T-cell (primary cell): ENCODE measurements around the gene ZBED1. TPM values are rescaled to one million over a fixed set of nuclear protein-coding genes. Genes with fewer than 3 reads are reported as not detected.

Experiments
- ATAC-seq, 4 experiments: fragments of 200-7000 bp in 3 of 4; fragments of 150-1000 bp in 1 of 4; cut with Tn5 transposase; replicated peaks in 1 of 4; 1 replicate in 3 of 4; 2 replicates in 1 of 4; pipeline ENCODE4 v1.10.0; 2021; ENCODE audit warnings: moderate library complexity in 3 of 4, mild to moderate bottlenecking in 2 of 4, moderate number of reproducible peaks in 1 of 4
- CTCF ChIA-PET, 2 donors: fragments of 300-600 bp; sonication (Branson Sonifier 250); formaldehyde crosslinking; loops; one replicate each; lab custom pipeline; 2022; ENCODE audit warnings: antibody characterized with exemption in 2 of 2; lab: Charles Lee
- POLR2A ChIA-PET, 2 donors: fragments of 300-600 bp; sonication (Branson Sonifier 250); formaldehyde crosslinking; loops; one replicate each; lab custom pipeline; 2022; ENCODE audit warnings: antibody characterized with exemption in 2 of 2; lab: Charles Lee
- DNase-seq, 35 experiments: peaks; one replicate each; pipeline versions ENCODE4 v3.0.0 to v3.0.0-alpha.2; 2013 to 2023
- H3K27ac ChIP-seq: one replicate; pipeline ENCODE4 v1.5.1; 2013; ENCODE audit warnings: low read length
- H3K27me3 ChIP-seq, 2 experiments: replicated peaks in 1 of 2; 1 replicate in 1 of 2; 2 replicates in 1 of 2; pipeline versions ENCODE4 v1.6.1 to v1.7.0; 2013; ENCODE audit warnings: low read length in 1 of 2, mixed read lengths in 1 of 2; ENCODE audit not compliant: control insufficient read depth in 2 of 2, insufficient read depth in 2 of 2; ENCODE audit errors: extremely low read depth in 1 of 2
- H3K36me3 ChIP-seq, 2 donors: 1 replicate in 1 of 2; 2 replicates in 1 of 2; pipeline versions ENCODE4 v1.6.1 to v1.7.0; 2013; ENCODE audit warnings: low read length in 1 of 2; ENCODE audit not compliant: control insufficient read depth in 2 of 2, insufficient read depth in 1 of 2; ENCODE audit errors: extremely low read depth in 1 of 2
- H3K4me1 ChIP-seq, 2 experiments: 1 replicate in 1 of 2; 2 replicates in 1 of 2; pipeline versions ENCODE4 v1.6.1 to v1.7.0; 2013; ENCODE audit warnings: low read length in 2 of 2, mixed read lengths in 1 of 2; ENCODE audit not compliant: insufficient read depth in 2 of 2, control insufficient read depth in 1 of 2; ENCODE audit errors: extremely low read depth in 1 of 2
- H3K4me3 ChIP-seq, 2 donors: 1 replicate in 1 of 2; 2 replicates in 1 of 2; pipeline versions ENCODE4 v1.5.1 to v1.7.0; 2013; ENCODE audit warnings: mild to moderate bottlenecking in 2 of 2, low read length in 1 of 2, moderate library complexity in 1 of 2; ENCODE audit not compliant: control insufficient read depth in 1 of 2; ENCODE audit errors: extremely low read depth in 1 of 2
- H3K9me3 ChIP-seq: 2 replicates; pipeline ENCODE4 v1.7.0; 2013
- H3K27ac Mint-ChIP-seq, 2 donors: one replicate each; pipeline ENCODE4 v1.8.0; 2020 to 2021; ENCODE audit warnings: mild to moderate bottlenecking in 2 of 2, mixed read lengths in 2 of 2
- H3K27me3 Mint-ChIP-seq, 2 donors: one replicate each; pipeline ENCODE4 v1.8.0; 2021 to 2022; ENCODE audit warnings: mixed read lengths in 2 of 2
- H3K36me3 Mint-ChIP-seq: one replicate; pipeline ENCODE4 v1.8.0; 2021; ENCODE audit warnings: mixed read lengths
- H3K4me1 Mint-ChIP-seq, 3 donors: one replicate each; pipeline ENCODE4 v1.8.0; 2020 to 2022; ENCODE audit warnings: mixed read lengths in 3 of 3, mild to moderate bottlenecking in 1 of 3
- H3K4me3 Mint-ChIP-seq, 3 donors: one replicate each; pipeline ENCODE4 v1.8.0; 2020 to 2022; ENCODE audit warnings: mild to moderate bottlenecking in 3 of 3, mixed read lengths in 3 of 3, moderate library complexity in 3 of 3
- H3K9me3 Mint-ChIP-seq, 3 donors: one replicate each; pipeline ENCODE4 v1.8.0; 2020 to 2022; ENCODE audit warnings: mixed read lengths in 3 of 3
- WGBS: methylation state at CpG from one replicate; pipeline ENCODE4 v1.1.5; 2013; ENCODE audit warnings: missing lambda C conversion rate; ENCODE audit not compliant: insufficient coverage; 5-methylcytosine and 5-hydroxymethylcytosine counted together
- total RNA-seq, 35 experiments: library from RNA in 6 of 35; stranded (reverse) in 6 of 35; fragments of 120-200 nt in 1 of 35; gene quantifications; one replicate each; pipeline versions ENCODE4 v1.2.1 to v1.2.4 and lab custom pipeline; 2013 to 2026

ZBED1 gene
- total RNA-seq, 5 donors from 2014 or later (not counting 1 experiment from before 2014, with no cell fraction given) = 17.7 to 42.6 (median 31.2) TPM

GRCh38 chrX:2542826-2543521, 42.2 kb upstream of the ZBED1 start:
- ATAC-seq = no peak
- H3K36me3 Mint-ChIP-seq = no peaks in the 10 kb centered on the region
- CTCF ChIA-PET = no interaction called here
- Histone ChIP-seq H3K27ac (no peak overlapping the region), H3K9me3 (no peaks in the 10 kb centered on the region), H3K4me3 (no peak overlapping the region), H3K4me1 (no peaks in the 10 kb centered on the region), H3K27me3 (peaks cover 0 to 10% of the 10 kb centered on the region in 2 experiments), H3K36me3 (no peaks in the 10 kb centered on the region)
- H3K9me3 Mint-ChIP-seq = peaks cover 3 to 8% (median 7%) of the 10 kb centered on the region in 3 donors
- no peak overlapping the region for H3K27ac Mint-ChIP-seq
- POLR2A ChIA-PET = no interaction called here
- DNase-seq = no peak
- WGBS = 50% methylated on average over 2 of the region's 7 CpGs
- no peaks in the 10 kb centered on the region for H3K4me1 Mint-ChIP-seq
- no peak overlapping the region for H3K4me3 Mint-ChIP-seq
- H3K27me3 Mint-ChIP-seq = peaks cover 14% of the 10 kb centered on the region in 2 donors

GRCh38 chrX:2541603-2542002, 40.8 kb upstream of the ZBED1 start:
- Histone ChIP-seq H3K36me3 (no peaks in the 10 kb centered on the region), H3K9me3 (no peaks in the 10 kb centered on the region), H3K27me3 (peaks cover 0 to 10% of the 10 kb centered on the region in 2 experiments), H3K27ac (no peak overlapping the region), H3K4me3 (no peak overlapping the region), H3K4me1 (no peaks in the 10 kb centered on the region)
- Mint-ChIP-seq H3K4me1 (no peaks in the 10 kb centered on the region), H3K9me3 (peaks cover 3 to 8% (median 7%) of the 10 kb centered on the region in 3 donors), H3K4me3 (no peak overlapping the region), H3K27ac (no peak overlapping the region), H3K27me3 (peaks cover 14 to 19% of the 10 kb centered on the region in 2 donors), H3K36me3 (no peaks in the 10 kb centered on the region)
- POLR2A ChIA-PET = no interaction called here
- CTCF ChIA-PET = no interaction called here
- WGBS = 60% methylated on average over 1 of the region's 8 CpGs
- no peak for ATAC-seq
- DNase-seq = no peak

- POLR2A ChIA-PET = no interaction called here
- DNase-seq (no peak), ATAC-seq (no peak)
- H3K4me1 Mint-ChIP-seq = no peaks in the 10 kb centered on the region
- 100% methylated on average over 3 of the region's 12 CpGs for WGBS
- Histone ChIP-seq H3K27ac (no peak overlapping the region), H3K27me3 (peaks cover 0 to 10% of the 10 kb centered on the region in 2 experiments), H3K4me3 (no peak overlapping the region), H3K9me3 (no peaks in the 10 kb centered on the region), H3K4me1 (no peaks in the 10 kb centered on the region), H3K36me3 (no peaks in the 10 kb centered on the region)
- peaks cover 0 to under 1% (median under 1%) of the 10 kb centered on the region in 3 donors for H3K9me3 Mint-ChIP-seq
- H3K27me3 Mint-ChIP-seq = peaks cover 14 to 21% of the 10 kb centered on the region in 2 donors
- no peak overlapping the region for H3K4me3 Mint-ChIP-seq
- no peak overlapping the region for H3K27ac Mint-ChIP-seq
- CTCF ChIA-PET = no interaction called here
- H3K36me3 Mint-ChIP-seq = no peaks in the 10 kb centered on the region
These were observed 39.7 kb upstream of the ZBED1 start for GRCh38 chrX:2540426-2540947.

- H3K27ac Mint-ChIP-seq = no peak overlapping the region
- WGBS = no CpG with 5 or more reads among the region's 3 CpGs
- DNase-seq (no peak), ATAC-seq (no peak)
- Histone ChIP-seq H3K27me3 (peaks cover 0 to 7% of the 10 kb centered on the region in 2 experiments), H3K9me3 (no peaks in the 10 kb centered on the region), H3K4me1 (no peaks in the 10 kb centered on the region), H3K36me3 (no peaks in the 10 kb centered on the region), H3K27ac (no peak overlapping the region), H3K4me3 (no peak overlapping the region)
- no peaks in the 10 kb centered on the region for H3K4me1 Mint-ChIP-seq
- POLR2A ChIA-PET = no interaction called here
- no peak overlapping the region for H3K4me3 Mint-ChIP-seq
- CTCF ChIA-PET = no interaction called here
- peaks cover 0 to 2% (median 0%) of the 10 kb centered on the region in 3 donors for H3K9me3 Mint-ChIP-seq
- H3K36me3 Mint-ChIP-seq = no peaks in the 10 kb centered on the region
- peaks cover 16 to 21% of the 10 kb centered on the region in 2 donors for H3K27me3 Mint-ChIP-seq
These were observed 38.8 kb upstream of the ZBED1 start for GRCh38 chrX:2539586-2539985.

GRCh38 chrX:2538031-2538757, 37.4 kb upstream of the ZBED1 start:
- CTCF ChIA-PET = no interaction called here
- H3K27me3 Mint-ChIP-seq = peaks cover 12 to 15% of the 10 kb centered on the region in 2 donors
- Histone ChIP-seq H3K27ac (no peak overlapping the region), H3K36me3 (no peaks in the 10 kb centered on the region), H3K27me3 (peaks cover 0 to 7% of the 10 kb centered on the region in 2 experiments), H3K4me1 (no peaks in the 10 kb centered on the region), H3K4me3 (no peak overlapping the region), H3K9me3 (no peaks in the 10 kb centered on the region)
- 85% methylated on average over 8 of the region's 15 CpGs for WGBS
- no peaks in the 10 kb centered on the region for H3K36me3 Mint-ChIP-seq
- no peak overlapping the region for H3K4me3 Mint-ChIP-seq
- no peak for DNase-seq
- H3K4me1 Mint-ChIP-seq = no peaks in the 10 kb centered on the region
- no peak for ATAC-seq
- H3K9me3 Mint-ChIP-seq = peaks cover 0 to 4% (median 0%) of the 10 kb centered on the region in 3 donors
- POLR2A ChIA-PET = no interaction called here
- H3K27ac Mint-ChIP-seq = no peak overlapping the region

- no peak for DNase-seq
- CTCF ChIA-PET = no interaction called here
- Histone ChIP-seq H3K27ac (no peak overlapping the region), H3K27me3 (peaks cover 0 to 4% of the 10 kb centered on the region in 2 experiments), H3K4me1 (no peaks in the 10 kb centered on the region), H3K9me3 (no peaks in the 10 kb centered on the region), H3K4me3 (no peak overlapping the region), H3K36me3 (no peaks in the 10 kb centered on the region)
- Mint-ChIP-seq H3K4me1 (no peaks in the 10 kb centered on the region), H3K4me3 (no peak overlapping the region), H3K27me3 (peaks cover 8 to 12% of the 10 kb centered on the region in 2 donors), H3K9me3 (peaks cover 0 to 4% (median 0%) of the 10 kb centered on the region in 3 donors), H3K27ac (no peak overlapping the region), H3K36me3 (no peaks in the 10 kb centered on the region)
- ATAC-seq = no peak
- POLR2A ChIA-PET = no interaction called here
- WGBS = 90% methylated on average over 5 of the region's 5 CpGs
These were observed 36.2 kb upstream of the ZBED1 start for GRCh38 chrX:2536974-2537373.
